Vagina (tissue), 2 donors: ENCODE data around the gene CFAP69.

Source experiments
- POLR2A ChIP-seq, 2 donors: fragments of 450-650 bp; IDR thresholded peaks; one replicate each; pipeline ENCODE4 v1.6.1; 2017; ENCODE audit warnings: antibody characterized with exemption in 2 of 2, mild to moderate bottlenecking in 2 of 2, moderate library complexity in 2 of 2
- TF ChIP-seq, protein P1 (sequence below), 3 experiments: fragments of 450-650 bp in 2 of 3; fragments of 200-600 bp in 1 of 3; sonication (generic) in 1 of 3; IDR thresholded peaks; one replicate each; pipeline ENCODE4 v1.5.1; 2017 to 2019; ENCODE audit warnings: antibody characterized with exemption in 3 of 3, mild to moderate bottlenecking in 2 of 3, moderate library complexity in 2 of 3

GRCh38 chr7:90349305-90349704 lies 104.3 kb downstream of the CFAP69 start:
- TF ChIP-seq, protein P1, sequence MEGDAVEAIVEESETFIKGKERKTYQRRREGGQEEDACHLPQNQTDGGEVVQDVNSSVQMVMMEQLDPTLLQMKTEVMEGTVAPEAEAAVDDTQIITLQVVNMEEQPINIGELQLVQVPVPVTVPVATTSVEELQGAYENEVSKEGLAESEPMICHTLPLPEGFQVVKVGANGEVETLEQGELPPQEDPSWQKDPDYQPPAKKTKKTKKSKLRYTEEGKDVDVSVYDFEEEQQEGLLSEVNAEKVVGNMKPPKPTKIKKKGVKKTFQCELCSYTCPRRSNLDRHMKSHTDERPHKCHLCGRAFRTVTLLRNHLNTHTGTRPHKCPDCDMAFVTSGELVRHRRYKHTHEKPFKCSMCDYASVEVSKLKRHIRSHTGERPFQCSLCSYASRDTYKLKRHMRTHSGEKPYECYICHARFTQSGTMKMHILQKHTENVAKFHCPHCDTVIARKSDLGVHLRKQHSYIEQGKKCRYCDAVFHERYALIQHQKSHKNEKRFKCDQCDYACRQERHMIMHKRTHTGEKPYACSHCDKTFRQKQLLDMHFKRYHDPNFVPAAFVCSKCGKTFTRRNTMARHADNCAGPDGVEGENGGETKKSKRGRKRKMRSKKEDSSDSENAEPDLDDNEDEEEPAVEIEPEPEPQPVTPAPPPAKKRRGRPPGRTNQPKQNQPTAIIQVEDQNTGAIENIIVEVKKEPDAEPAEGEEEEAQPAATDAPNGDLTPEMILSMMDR (IDR thresholded peaks at IDR 0.05), result no peak
- TF ChIP-seq POLR2A (IDR thresholded peaks at IDR 0.05), result no peak
